Keratinocyte (primary cell): Measurements from ENCODE around the gene TRAF1.

ENCODE experiments used
- EZH2 ChIP-seq: IDR thresholded peaks from one replicate; pipeline ENCODE4 v1.6.1; 2012; ENCODE audit warnings: inconsistent platforms, mild to moderate bottlenecking, low read length, moderate library complexity
- TF ChIP-seq, protein P1 (sequence below), 3 experiments: IDR thresholded peaks in 1 of 3; conservative IDR thresholded peaks in 1 of 3; optimal IDR thresholded peaks in 1 of 3; 2 replicates in 2 of 3; 3 replicates in 1 of 3; pipeline versions ENCODE3 to v1.5.1; 2011; ENCODE audit warnings: low read length in 3 of 3, mild to moderate bottlenecking in 3 of 3, moderate library complexity in 2 of 3, control low read depth in 1 of 3, inconsistent platforms in 1 of 3; ENCODE audit not compliant: insufficient read depth in 2 of 3; ENCODE audit errors: extremely low read depth in 1 of 3

GRCh38 chr9:120966013-120966369, 39.4 kb upstream of the TRAF1 start:
- TF ChIP-seq, protein P1, sequence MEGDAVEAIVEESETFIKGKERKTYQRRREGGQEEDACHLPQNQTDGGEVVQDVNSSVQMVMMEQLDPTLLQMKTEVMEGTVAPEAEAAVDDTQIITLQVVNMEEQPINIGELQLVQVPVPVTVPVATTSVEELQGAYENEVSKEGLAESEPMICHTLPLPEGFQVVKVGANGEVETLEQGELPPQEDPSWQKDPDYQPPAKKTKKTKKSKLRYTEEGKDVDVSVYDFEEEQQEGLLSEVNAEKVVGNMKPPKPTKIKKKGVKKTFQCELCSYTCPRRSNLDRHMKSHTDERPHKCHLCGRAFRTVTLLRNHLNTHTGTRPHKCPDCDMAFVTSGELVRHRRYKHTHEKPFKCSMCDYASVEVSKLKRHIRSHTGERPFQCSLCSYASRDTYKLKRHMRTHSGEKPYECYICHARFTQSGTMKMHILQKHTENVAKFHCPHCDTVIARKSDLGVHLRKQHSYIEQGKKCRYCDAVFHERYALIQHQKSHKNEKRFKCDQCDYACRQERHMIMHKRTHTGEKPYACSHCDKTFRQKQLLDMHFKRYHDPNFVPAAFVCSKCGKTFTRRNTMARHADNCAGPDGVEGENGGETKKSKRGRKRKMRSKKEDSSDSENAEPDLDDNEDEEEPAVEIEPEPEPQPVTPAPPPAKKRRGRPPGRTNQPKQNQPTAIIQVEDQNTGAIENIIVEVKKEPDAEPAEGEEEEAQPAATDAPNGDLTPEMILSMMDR (optimal IDR thresholded peaks at IDR 0.05 in 1 of 3, IDR thresholded peaks at IDR 0.05 in 1 of 3, conservative IDR thresholded peaks at IDR 0.05 in 1 of 3; ENCODE audit: extremely low read depth in 1 of 3, insufficient read depth in 2 of 3, low read length in 3 of 3) = no peak
- no peak for TF ChIP-seq EZH2
